GM12878 (cell line): ENCODE data around the gene ABHD17C. TPM values are rescaled to one million over a fixed set of nuclear protein-coding genes. Genes with fewer than 3 reads are reported as not detected.

Experiments
- ATAC-seq: fragments of 200-7000 bp; cut with Tn5 transposase; 3 replicates; pipeline ENCODE4 v1.9.1; 2020; ENCODE audit warnings: mild to moderate bottlenecking, moderate library complexity
- BruUV-seq: library from RNA; stranded (reverse); fragments of 400-500 nt; replicated peaks from 2 replicates; lab custom pipeline; 2021; lab: Mats Ljungman, UMichigan
- CTCF ChIA-PET: fragments of 300-600 bp; sonication (Branson Sonifier 250); formaldehyde crosslinking; extraction: SDS; loops from one replicate; lab custom pipeline; 2021; ENCODE audit warnings: inconsistent platforms; lab: Yijun Ruan, JAX
- POLR2A ChIA-PET: fragments of 350-600 bp; formaldehyde crosslinking; extraction: SDS; loops from one replicate; lab custom pipeline; 2021; ENCODE audit warnings: inconsistent platforms; lab: Charles Lee
- RAD21 ChIA-PET: fragments of 300-600 bp; sonication (Branson Sonifier 250); formaldehyde crosslinking; loops from one replicate; lab custom pipeline; 2023; ENCODE audit warnings: antibody characterized with exemption; ENCODE audit not compliant: unreplicated experiment; lab: Charles Lee
- SMC1A ChIA-PET: fragments of 300-600 bp; sonication (Branson Sonifier 250); formaldehyde crosslinking; loops from one replicate; lab custom pipeline; 2023; ENCODE audit not compliant: unreplicated experiment, uncharacterized antibody; lab: Charles Lee
- DNase-seq: peaks from one replicate; pipeline ENCODE4 v3.0.0-alpha.2; 2011; ENCODE audit warnings: low read depth, low spot score
- FAIRE-seq: peaks from 3 replicates; lab custom pipeline; 2011; peaks lifted over from hg19 to GRCh38; lab: Jason Lieb, UNC
- H2AFZ ChIP-seq: 2 replicates; pipeline ENCODE4 v1.6.0; 2011; ENCODE audit warnings: low read depth, low read length, control low read depth; ENCODE audit not compliant: control insufficient read depth
- H3K27ac ChIP-seq: 2 replicates; pipeline ENCODE4 v1.5.1; 2011; ENCODE audit warnings: control low read depth; ENCODE audit not compliant: control insufficient read depth, insufficient read depth
- H3K27me3 ChIP-seq, 2 experiments: replicated peaks in 1 of 2; 2 replicates each; pipeline versions ENCODE4 v1.6.0 to v1.6.1; 2011; ENCODE audit warnings: low read length in 1 of 2; ENCODE audit not compliant: control insufficient read depth in 2 of 2, insufficient read depth in 2 of 2
- H3K36me3 ChIP-seq, 2 experiments: 2 replicates each; pipeline ENCODE4 v1.5.1; 2011; ENCODE audit warnings: low read length in 1 of 2; ENCODE audit not compliant: control insufficient read depth in 2 of 2, insufficient read depth in 2 of 2
- H3K4me1 ChIP-seq: 2 replicates; pipeline ENCODE4 v1.6.1; 2011; ENCODE audit warnings: mild to moderate bottlenecking, low read length, moderate library complexity, mixed read lengths; ENCODE audit not compliant: control insufficient read depth, insufficient read depth
- H3K4me2 ChIP-seq: 2 replicates; pipeline ENCODE4 v1.6.0; 2011; ENCODE audit warnings: control low read depth; ENCODE audit not compliant: control insufficient read depth, insufficient read depth
- H3K4me3 ChIP-seq: fragments of 200-600 bp; sonication (generic); 2 replicates; pipeline ENCODE4 v1.5.1; 2016
- H3K79me2 ChIP-seq: 2 replicates; pipeline ENCODE4 v1.6.0; 2011; ENCODE audit warnings: low read length; ENCODE audit not compliant: control insufficient read depth, insufficient read depth
- H3K9ac ChIP-seq: 2 replicates; pipeline ENCODE4 v1.8.0; 2011; ENCODE audit warnings: low read length, control low read depth, mixed read lengths; ENCODE audit not compliant: control insufficient read depth, insufficient read depth
- H3K9me3 ChIP-seq: replicated peaks from 3 replicates; pipeline ENCODE4 v1.5.1; 2011; ENCODE audit warnings: mild to moderate bottlenecking, low read length; ENCODE audit not compliant: control insufficient read depth, insufficient read depth
- H4K20me1 ChIP-seq: 2 replicates; pipeline ENCODE4 v1.6.0; 2011; ENCODE audit not compliant: control insufficient read depth, insufficient read depth
- ATF3 ChIP-seq: IDR thresholded peaks from 2 replicates; pipeline ENCODE4 v1.6.1; 2011; ENCODE audit warnings: low read depth, mild to moderate bottlenecking, low read length, moderate library complexity, borderline replicate concordance; ENCODE audit errors: extremely low read depth
- CBFB ChIP-seq: IDR thresholded peaks from 2 replicates; pipeline ENCODE4 v1.6.1; 2016; ENCODE audit warnings: antibody characterized with exemption, low read depth
- DPF2 ChIP-seq: fragments of 450-650 bp; IDR thresholded peaks from 2 replicates; pipeline ENCODE4 v1.6.1; 2017; ENCODE audit warnings: mild to moderate bottlenecking
- ESRRA ChIP-seq: IDR thresholded peaks from 2 replicates; pipeline ENCODE4 v1.6.1; 2012; ENCODE audit warnings: mild to moderate bottlenecking, low read length, improper control_type of control experiment
- FOXK2 ChIP-seq: fragments of 450-650 bp; IDR thresholded peaks from 2 replicates; pipeline ENCODE4 v1.6.1; 2017; ENCODE audit warnings: mild to moderate bottlenecking, moderate library complexity
- IKZF2 ChIP-seq, 2 experiments: fragments of 450-650 bp; IDR thresholded peaks; 2 replicates each; pipeline ENCODE4 v1.6.1; 2017; ENCODE audit warnings: mild to moderate bottlenecking in 2 of 2, moderate library complexity in 2 of 2
- JUND ChIP-seq: IDR thresholded peaks from 2 replicates; pipeline ENCODE4 v1.6.1; 2012; ENCODE audit warnings: low read depth, mild to moderate bottlenecking, low read length, improper control_type of control experiment, moderate library complexity
- RAD51 ChIP-seq: fragments of 450-650 bp; IDR thresholded peaks from 2 replicates; pipeline ENCODE4 v1.6.1; 2016; ENCODE audit warnings: moderate library complexity, mild to moderate bottlenecking, inconsistent platforms
- SIN3A ChIP-seq: IDR thresholded peaks from 2 replicates; pipeline ENCODE4 v1.6.1; 2012; ENCODE audit warnings: low read depth, low read length, improper control_type of control experiment
- SIX5 ChIP-seq: IDR thresholded peaks from 2 replicates; pipeline ENCODE4 v1.6.1; 2011; ENCODE audit warnings: mild to moderate bottlenecking, low read depth, low read length, moderate library complexity; ENCODE audit not compliant: severe bottlenecking
- SMAD1 ChIP-seq: fragments of 450-650 bp; IDR thresholded peaks from 2 replicates; pipeline ENCODE4 v1.6.1; 2018; ENCODE audit warnings: mild to moderate bottlenecking, low read depth; ENCODE audit not compliant: partially characterized antibody
- SMC3 ChIP-seq: IDR thresholded peaks from 2 replicates; pipeline ENCODE4 v1.6.1; 2011; ENCODE audit warnings: low read length, improper control_type of control experiment, borderline replicate concordance
- SP1 ChIP-seq: IDR thresholded peaks from one replicate; pipeline ENCODE4 v1.6.1; 2011; ENCODE audit warnings: low read depth, low read length
- STAT3 ChIP-seq: IDR thresholded peaks from 2 replicates; pipeline ENCODE4 v1.6.1; 2011; ENCODE audit warnings: low read depth, low read length, improper control_type of control experiment
- YY1 ChIP-seq: IDR thresholded peaks from 2 replicates; pipeline ENCODE4 v1.6.1; 2011; ENCODE audit warnings: low read depth, mild to moderate bottlenecking, low read length
- ZBED1 ChIP-seq: IDR thresholded peaks from 2 replicates; pipeline ENCODE4 v1.6.1; 2016; ENCODE audit warnings: borderline replicate concordance
- ZNF687 ChIP-seq: fragments of 450-650 bp; IDR thresholded peaks from 2 replicates; pipeline ENCODE4 v1.6.1; 2017; ENCODE audit warnings: mild to moderate bottlenecking, moderate library complexity
- ZSCAN29 ChIP-seq: fragments of 450-650 bp; IDR thresholded peaks from 2 replicates; pipeline ENCODE4 v1.6.1; 2017; ENCODE audit warnings: mild to moderate bottlenecking, moderate library complexity
- WGBS: methylation state at CpG from one replicate; pipeline ENCODE4 v1.1.6; 2016; ENCODE audit warnings: low lambda C conversion rate; ENCODE audit not compliant: insufficient replicate concordance, insufficient coverage; ENCODE audit errors: missing lambda C conversion rate; 5-methylcytosine and 5-hydroxymethylcytosine counted together
- in situ Hi-C: fragments of 300-500 bp; cut with MboI; formaldehyde crosslinking; loops from 9 replicates; pipeline ENCODE4 v1.14.3; 2018; ENCODE audit warnings: mixed read lengths
- intact Hi-C: fragments of 100-400 bp; cut with micrococcal nuclease; formaldehyde crosslinking; loops from one replicate; pipeline ENCODE4 v1.14.2; 2022; ENCODE audit not compliant: unreplicated experiment
- polyA plus RNA-seq, 11 experiments: library from polyadenylated mRNA; depleted of rRNA in 4 of 11; unstranded in 6 of 11; stranded (reverse) in 5 of 11; fragments of >200 nt; fragmentation: Nextera tagmentation in 4 of 11; fragmentation: Illumina TruSeq in 1 of 11; extraction: Ambion mirVana in 4 of 11; extraction: Trizol in 1 of 11; gene quantifications; 1 replicate in 1 of 11; 2 replicates in 10 of 11; pipeline versions ENCODE4 v1.2.1 to v1.2.3, GENCODE V29; 2011 to 2016; ENCODE audit warnings: inconsistent platforms in 2 of 11, missing spikeins in 2 of 11, low read depth in 1 of 11
- total RNA-seq, 4 experiments: library from RNA; depleted of rRNA in 3 of 4; stranded (reverse); fragments of >200 nt in 3 of 4; fragmentation: Illumina TruSeq in 1 of 4; extraction: Trizol in 1 of 4; gene quantifications; 2 replicates each; pipeline versions ENCODE4 v1.2.1 to v1.2.3, GENCODE V29; 2013 to 2021

ABHD17C gene
- total and polyA plus RNA-seq, 10 of the 15 experiments (the other 5 are each of a cell fraction or from before 2014, with no cell fraction given), result 0.92 to 11.4 (median 5.5) TPM

GRCh38 chr15:80766275-80766674 is 71.2 kb downstream of the ABHD17C start:
- no peaks in the 10 kb centered on the region for H3K9me3 ChIP-seq
- H3K36me3 ChIP-seq, result no peaks in the 10 kb centered on the region
- RAD21 ChIA-PET, result no interaction called here
- CTCF ChIA-PET, result no interaction called here
- no peak overlapping the region for H3K4me2 ChIP-seq
- no peak overlapping the region for H3K9ac ChIP-seq
- POLR2A ChIA-PET, result no interaction called here
- no peak for DNase-seq
- H3K79me2 ChIP-seq, result no peaks in the 10 kb centered on the region
- BruUV-seq, result no TSS peak
- H4K20me1 ChIP-seq, result no peaks in the 10 kb centered on the region
- in situ Hi-C loops (no loop called here), intact Hi-C loops (no loop called here)
- no peak for FAIRE-seq
- H3K27ac ChIP-seq, result no peak overlapping the region
- no peaks in the 10 kb centered on the region for H3K27me3 ChIP-seq
- H2AFZ ChIP-seq, result no peak overlapping the region
- no peaks in the 10 kb centered on the region for H3K4me1 ChIP-seq
- TF ChIP-seq SP1 (no peak), IKZF2 (IDR thresholded peaks at IDR 0.05) (no peak), ESRRA (no peak), SIN3A (no peak), CBFB (no peak), SMAD1 (no peak), ATF3 (no peak), ZNF687 (no peak), SMC3 (no peak), DPF2 (no peak), JUND (no peak), YY1 (no peak), FOXK2 (no peak), ZBED1 (no peak), SIX5 (no peak), RAD51 (no peak), ZSCAN29 (no peak), STAT3 (no peak)
- SMC1A ChIA-PET, result no interaction called here
- 72% methylated on average over 3 of the region's 3 CpGs for WGBS
- H3K4me3 ChIP-seq, result no peak overlapping the region
- no peak for ATAC-seq
